Endothelial cell (in vitro differentiated cells): Measurements from ENCODE around the gene FRG1. TPM values are rescaled to one million over a fixed set of nuclear protein-coding genes. Genes with fewer than 3 reads are reported as not detected.
"Not testable (repeated sequence)": the region's sequence is repeated elsewhere in the genome, so short reads cannot be mapped to it uniquely, and the experiment has no call there.

Experiments
- DNase-seq: peaks from one replicate; pipeline ENCODE4 v3.0.0; 2021; ENCODE audit warnings: low spot score
- H3K27ac Mint-ChIP-seq: one replicate; pipeline ENCODE4 v1.8.0; 2021; ENCODE audit warnings: mixed read lengths, inconsistent platforms; ENCODE audit not compliant: unreplicated experiment
- H3K27me3 Mint-ChIP-seq: one replicate; pipeline ENCODE4 v1.8.0; 2021; ENCODE audit warnings: mild to moderate bottlenecking, moderate library complexity, mixed read lengths, inconsistent platforms; ENCODE audit not compliant: unreplicated experiment
- H3K36me3 Mint-ChIP-seq: one replicate; pipeline ENCODE4 v1.8.0; 2021; ENCODE audit warnings: mild to moderate bottlenecking, low read depth, mixed read lengths, inconsistent platforms; ENCODE audit not compliant: unreplicated experiment
- H3K4me1 Mint-ChIP-seq: one replicate; pipeline ENCODE4 v1.8.0; 2021; ENCODE audit warnings: mild to moderate bottlenecking, mixed read lengths, inconsistent platforms; ENCODE audit not compliant: unreplicated experiment
- H3K4me3 Mint-ChIP-seq: one replicate; pipeline ENCODE4 v1.8.0; 2021; ENCODE audit warnings: mild to moderate bottlenecking, mixed read lengths, inconsistent platforms; ENCODE audit not compliant: unreplicated experiment
- H3K9me3 Mint-ChIP-seq: one replicate; pipeline ENCODE4 v1.8.0; 2021; ENCODE audit warnings: mixed read lengths, inconsistent platforms; ENCODE audit not compliant: unreplicated experiment
- CTCF ChIP-seq: fragments of 200-600 bp; sonication (generic); IDR thresholded peaks from one replicate; pipeline ENCODE4 v1.5.0; 2021; ENCODE audit warnings: antibody characterized with exemption; ENCODE audit not compliant: unreplicated experiment
- total RNA-seq: library from RNA; stranded (reverse); fragmentation: NEBNext Ultra II Directional; extraction: Animal tissue kit (Norgen Biotek cat#: 25700); gene quantifications from one replicate; pipeline ENCODE4 v1.2.1, GENCODE V29; 2021; ENCODE audit not compliant: unreplicated experiment

The FRG1 gene
- total RNA-seq, 1 donor from 2014 or later = 47.3 TPM

- Mint-ChIP-seq H3K36me3 (no peaks in the 10 kb centered on the region), H3K4me3 (no peak overlapping the region), H3K27ac (no peak overlapping the region), H3K4me1 (no peaks in the 10 kb centered on the region), H3K27me3 (no peaks in the 10 kb centered on the region), H3K9me3 (no peaks in the 10 kb centered on the region)
- no peak for TF ChIP-seq CTCF
- no peak for DNase-seq
These were observed 33.0 kb downstream of the FRG1 start for GRCh38 chr4:189973646-189974045.

- Mint-ChIP-seq H3K9me3 (no peaks in the 10 kb centered on the region), H3K27ac (no peak overlapping the region), H3K36me3 (no peaks in the 10 kb centered on the region), H3K4me3 (no peak overlapping the region), H3K27me3 (peaks cover 2% of the 10 kb centered on the region), H3K4me1 (no peaks in the 10 kb centered on the region)
- DNase-seq = no peak
- peak; percentile 32 for TF ChIP-seq CTCF
These were observed 33.4 kb downstream of the FRG1 start for GRCh38 chr4:189974056-189974455.

- peaks cover 6% of the 10 kb centered on the region for H3K36me3 Mint-ChIP-seq
- DNase-seq = no peak
- H3K27me3 Mint-ChIP-seq = peaks cover 18% of the 10 kb centered on the region
- no peak overlapping the region for H3K27ac Mint-ChIP-seq
- no peaks in the 10 kb centered on the region for H3K9me3 Mint-ChIP-seq
- no peaks in the 10 kb centered on the region for H3K4me1 Mint-ChIP-seq
- no peak for TF ChIP-seq CTCF
- no peak overlapping the region for H3K4me3 Mint-ChIP-seq
These were observed 38.8 kb downstream of the FRG1 start for GRCh38 chr4:189979196-189980047.

GRCh38 chr4:189980292-189980691 lies 39.6 kb downstream of the FRG1 start:
- peaks cover 18% of the 10 kb centered on the region for H3K27me3 Mint-ChIP-seq
- H3K36me3 Mint-ChIP-seq, H3K9me3 Mint-ChIP-seq, H3K4me1 Mint-ChIP-seq, H3K4me3 Mint-ChIP-seq, H3K27ac Mint-ChIP-seq, DNase-seq: not testable (repeated sequence)

- peaks cover 18% of the 10 kb centered on the region for H3K27me3 Mint-ChIP-seq
- H3K9me3 Mint-ChIP-seq = no peaks in the 10 kb centered on the region
- no peak for TF ChIP-seq CTCF
- H3K27ac Mint-ChIP-seq = no peak overlapping the region
- DNase-seq = no peak
- H3K36me3 Mint-ChIP-seq = peaks cover 6% of the 10 kb centered on the region
- no peaks in the 10 kb centered on the region for H3K4me1 Mint-ChIP-seq
- H3K4me3 Mint-ChIP-seq = no peak overlapping the region
These were observed 41.3 kb downstream of the FRG1 start for GRCh38 chr4:189981970-189982369.

GRCh38 chr4:189983916-189984526 lies 43.3 kb downstream of the FRG1 start:
- not testable (repeated sequence) for H3K4me3 Mint-ChIP-seq, H3K9me3 Mint-ChIP-seq, DNase-seq, H3K36me3 Mint-ChIP-seq, H3K27ac Mint-ChIP-seq, H3K4me1 Mint-ChIP-seq
- H3K27me3 Mint-ChIP-seq = peaks cover 17% of the 10 kb centered on the region

GRCh38 chr4:189984661-189985060 lies 44.0 kb downstream of the FRG1 start:
- peaks cover 17% of the 10 kb centered on the region for H3K27me3 Mint-ChIP-seq
- not testable (repeated sequence) for H3K36me3 Mint-ChIP-seq, DNase-seq, H3K4me3 Mint-ChIP-seq, H3K9me3 Mint-ChIP-seq, H3K4me1 Mint-ChIP-seq, H3K27ac Mint-ChIP-seq

GRCh38 chr4:189985651-189986243 lies 45.1 kb downstream of the FRG1 start:
- H3K36me3 Mint-ChIP-seq, H3K4me3 Mint-ChIP-seq, H3K4me1 Mint-ChIP-seq, H3K27ac Mint-ChIP-seq, H3K9me3 Mint-ChIP-seq, DNase-seq: not testable (repeated sequence)
- peaks cover 17% of the 10 kb centered on the region for H3K27me3 Mint-ChIP-seq
